CD4-positive, alpha-beta T cell treated with Interleukin-17A for 4 hours (primary cell): ENCODE measurements around the gene RNF141.

Experiments
- DNase-seq: peaks from one replicate; pipeline ENCODE4 v3.0.0-alpha.2; 2020; ENCODE audit warnings: mixed read lengths

The RNF141 gene

DNA sequence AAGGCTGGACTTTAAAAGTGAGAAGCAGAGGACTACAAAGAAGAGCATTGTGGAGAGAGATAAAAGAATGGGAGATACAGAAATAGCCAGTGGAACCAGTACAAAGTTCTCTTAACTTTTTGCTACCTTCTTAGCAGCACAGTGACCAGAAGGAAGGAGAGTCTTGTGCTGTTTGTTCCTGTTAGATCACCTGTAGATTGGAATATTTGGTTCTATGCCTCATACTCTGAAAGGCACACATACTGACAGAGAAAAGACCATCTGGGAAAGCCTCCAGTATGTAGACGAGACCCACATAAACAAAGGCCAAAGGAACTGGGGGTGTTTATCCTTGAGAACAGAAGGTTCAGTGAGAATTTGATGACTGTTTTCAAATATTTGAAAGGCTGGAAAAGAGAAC is 18.7 kb downstream of the RNF141 start:
- DNase-seq = no peak

DNA sequence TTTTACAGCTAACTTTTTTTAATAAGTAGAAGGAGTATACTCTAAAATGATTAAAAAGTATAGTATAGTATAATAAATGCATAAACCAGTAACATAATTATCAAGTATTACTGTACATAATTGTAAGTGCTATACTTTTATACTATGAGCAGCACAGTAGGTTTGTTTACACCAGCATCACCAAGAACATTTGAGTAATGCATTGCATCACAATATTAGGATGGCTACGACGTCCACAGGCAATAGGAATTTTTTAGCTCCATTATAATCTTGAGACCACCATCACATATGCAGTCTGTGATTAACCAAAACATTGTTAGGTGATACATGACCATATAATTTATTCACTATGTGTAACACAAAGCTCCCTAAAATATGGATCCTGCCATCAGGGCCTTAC is 20.4 kb downstream of the RNF141 start:
- DNase-seq = no peak

DNA sequence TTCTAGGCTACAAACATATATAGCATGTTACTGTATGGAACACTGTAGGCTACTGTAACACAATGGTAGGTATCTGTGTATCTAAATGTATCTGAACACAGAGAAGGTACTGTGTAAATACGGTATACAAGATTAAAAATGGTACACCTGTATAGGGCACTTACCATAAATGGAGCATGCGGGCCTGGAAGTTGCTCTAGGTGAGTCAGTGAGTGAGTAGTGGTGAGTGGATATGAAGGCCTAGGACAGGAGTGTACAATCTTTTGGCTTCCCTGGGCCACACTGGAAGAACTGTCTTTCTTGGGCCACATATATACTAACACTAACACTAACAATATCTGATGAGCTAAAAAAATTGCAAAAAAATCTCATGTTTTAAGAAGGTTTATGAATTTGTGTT is 21.4 kb downstream of the RNF141 start:
- DNase-seq = no peak

DNA sequence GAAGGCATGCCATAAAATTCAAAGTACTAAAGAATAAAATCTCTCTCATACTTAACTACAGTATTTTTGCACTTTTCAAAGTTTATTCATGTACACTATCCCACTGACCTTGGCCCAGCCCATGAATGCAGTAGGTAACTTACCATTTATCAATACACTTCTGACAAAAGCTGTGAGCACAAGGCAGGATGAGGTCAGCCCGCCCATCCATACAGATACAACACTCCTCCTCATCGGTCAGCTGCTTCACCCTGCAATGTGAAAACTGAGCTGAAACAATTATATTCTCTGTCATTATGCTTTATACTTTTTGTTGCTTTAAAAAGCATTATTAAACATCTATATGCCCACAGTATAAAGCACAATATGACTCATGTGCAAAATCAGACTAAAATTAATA is 22.1 kb downstream of the RNF141 start:
- DNase-seq = no peak

DNA sequence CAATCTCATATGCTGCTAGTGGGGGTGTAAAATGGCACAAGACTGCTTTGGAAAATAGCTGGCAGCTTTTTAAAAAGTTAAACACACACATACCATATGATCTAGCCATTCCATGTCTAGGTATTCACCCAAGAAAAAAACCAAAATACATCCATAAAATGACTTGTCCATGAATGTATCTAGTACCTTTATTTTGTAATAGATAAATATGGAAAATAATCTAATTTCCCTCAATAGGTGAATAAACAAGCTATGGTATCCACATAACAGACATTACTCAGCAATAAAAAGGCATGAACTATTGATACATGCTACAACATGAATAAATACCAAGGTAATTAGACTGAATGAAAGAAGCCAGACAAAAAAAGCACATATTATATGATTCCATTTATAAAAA is 22.9 kb downstream of the RNF141 start:
- no peak for DNase-seq

DNA sequence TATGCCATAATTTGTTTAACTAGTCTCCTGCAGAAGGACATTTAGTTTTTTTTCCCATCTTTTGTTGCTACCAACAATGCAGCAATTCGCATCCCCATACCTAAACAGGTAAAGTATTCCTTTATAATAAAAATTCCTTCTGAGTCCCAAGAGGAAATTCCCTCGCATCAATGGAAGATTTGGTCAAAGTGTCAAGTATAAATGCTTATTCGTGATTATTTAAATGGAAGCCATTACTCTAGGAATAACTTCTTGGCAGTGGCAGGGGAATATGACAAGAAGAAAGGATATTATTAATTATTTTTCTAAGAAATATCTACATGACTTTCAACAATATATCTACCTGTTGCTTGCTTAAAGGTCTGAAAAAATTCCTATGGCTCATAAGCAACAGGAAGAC is 25.6 kb downstream of the RNF141 start:
- DNase-seq = no peak

DNA sequence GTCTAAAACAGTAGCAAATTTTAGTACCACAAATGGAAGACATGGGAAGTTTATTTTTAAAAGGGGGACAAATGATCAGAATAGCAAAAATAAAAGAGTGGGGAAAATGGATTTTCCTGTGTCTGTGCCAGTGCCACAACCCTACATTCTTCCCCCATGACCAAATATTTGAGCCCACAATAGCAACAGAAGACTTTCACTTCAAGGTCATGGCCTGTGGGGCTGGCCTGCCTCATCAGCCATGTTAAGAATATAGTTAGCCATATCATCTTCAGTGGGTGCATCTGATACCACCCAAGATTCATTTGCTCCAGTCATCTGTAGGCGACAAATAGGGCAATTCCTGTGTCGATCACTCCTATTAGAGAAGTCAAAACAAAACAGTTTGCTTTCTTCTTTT is 26.3 kb downstream of the RNF141 start:
- DNase-seq = no peak

DNA sequence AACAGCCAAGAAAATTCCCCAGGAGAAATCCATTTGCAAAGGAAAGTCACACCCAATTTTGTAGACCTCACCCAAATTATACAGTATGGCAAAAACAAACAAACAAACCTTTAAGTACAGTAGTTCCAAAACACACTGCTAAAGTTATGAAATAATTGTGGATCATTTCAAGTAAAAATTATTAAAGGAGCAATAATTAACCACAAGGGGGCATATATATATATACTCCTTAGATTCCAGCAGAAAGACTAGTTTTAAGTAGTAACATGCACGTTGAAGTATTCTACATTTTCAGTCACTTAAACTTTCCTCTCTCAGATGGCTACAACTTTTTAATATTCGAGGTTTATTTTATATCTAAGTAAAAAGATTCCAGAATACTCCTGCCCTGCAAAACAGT is 26.8 kb downstream of the RNF141 start:
- no peak for DNase-seq

DNA sequence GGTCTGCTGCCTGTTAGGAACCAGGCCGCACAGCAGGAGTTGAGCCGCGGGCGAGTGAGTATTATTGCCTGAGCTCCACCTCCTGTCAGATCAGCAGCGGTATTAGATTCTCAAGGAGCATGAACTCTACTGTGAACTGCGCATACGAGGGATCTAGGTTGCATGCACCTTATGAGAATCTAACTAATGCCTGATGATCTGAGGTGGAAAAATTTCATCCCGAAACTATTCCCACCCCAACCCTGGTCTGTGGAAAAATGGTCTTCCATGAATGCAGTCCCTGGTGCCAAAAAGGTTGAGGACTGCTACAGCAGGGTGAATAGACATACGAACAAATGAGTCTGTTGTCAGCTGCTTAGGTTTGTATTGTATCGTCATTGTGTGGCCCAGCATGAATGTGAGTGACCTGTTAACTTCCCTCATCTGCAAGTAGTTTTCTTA is 29.8 kb downstream of the RNF141 start:
- no peak for DNase-seq

DNA sequence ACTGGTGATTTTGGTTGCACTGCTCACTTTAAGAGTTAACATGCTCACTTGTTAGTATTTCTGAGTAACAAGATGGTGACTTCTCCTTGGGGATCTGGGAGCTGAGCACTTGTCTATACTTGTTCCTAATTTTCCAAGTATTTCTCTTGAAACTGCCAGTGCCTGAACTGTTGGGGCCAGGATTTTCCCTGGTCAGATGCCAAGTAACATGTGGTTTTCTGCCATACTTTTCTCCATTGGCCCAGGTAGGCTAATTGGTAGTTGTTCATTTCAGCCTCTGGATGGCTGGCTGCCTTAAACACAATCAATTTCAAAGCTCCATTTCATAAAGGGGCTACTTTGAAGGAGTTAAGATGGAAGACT is 35.0 kb downstream of the RNF141 start:
- no peak for DNase-seq

DNA sequence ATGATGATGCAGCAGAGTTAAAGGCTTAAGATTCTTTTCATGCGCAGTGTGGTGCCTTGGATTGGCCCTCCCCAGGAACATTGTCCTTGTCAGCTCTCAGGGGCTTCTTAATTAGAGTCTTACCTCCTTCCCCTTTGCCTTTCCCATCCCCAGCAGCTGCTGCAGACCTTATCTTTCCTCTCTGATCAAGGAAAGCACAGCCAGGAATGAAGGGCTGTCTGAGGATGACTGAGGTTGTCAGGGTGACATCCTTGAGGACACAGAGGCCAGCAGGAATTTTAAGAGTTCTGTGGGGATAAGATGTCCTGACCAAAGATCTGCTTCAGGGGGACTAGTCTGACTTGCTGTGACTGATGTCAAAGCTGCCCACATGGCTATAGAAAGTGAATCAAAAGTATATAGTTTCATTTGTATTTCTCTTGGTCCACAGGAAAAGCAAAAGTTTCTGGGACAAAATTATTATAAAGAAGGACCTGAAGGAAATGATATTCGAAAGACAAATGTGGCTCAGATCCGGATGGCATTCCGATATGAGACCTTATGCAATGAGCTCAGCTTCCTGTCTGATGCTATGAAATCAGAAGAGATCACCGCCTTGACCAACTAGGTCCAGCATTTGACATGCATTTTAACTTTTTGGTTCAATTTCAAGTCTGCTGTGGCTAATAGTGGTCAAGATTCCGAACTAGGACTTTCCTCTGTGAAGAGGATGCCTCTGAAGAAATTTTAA is 35.5 kb downstream of the RNF141 start:
- DNase-seq = no peak

DNA sequence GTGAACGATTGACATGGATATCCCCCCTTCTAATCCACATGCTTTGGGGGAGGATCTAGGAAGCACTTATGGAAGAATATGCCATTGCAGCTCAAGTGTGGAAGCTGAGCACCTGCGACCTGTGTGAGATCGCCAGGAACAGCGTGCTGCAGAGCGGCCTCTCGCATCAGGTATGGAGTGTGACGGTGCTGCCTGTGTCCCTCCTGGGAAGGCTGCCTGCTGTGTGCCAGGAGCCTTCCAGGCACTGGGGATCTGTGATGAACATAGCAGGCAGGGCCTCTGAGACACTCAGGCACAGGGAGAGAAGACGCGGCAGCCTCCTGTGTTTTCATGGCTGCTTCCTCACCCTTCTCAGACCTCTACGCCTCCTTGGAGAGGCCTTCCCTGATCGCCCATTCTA is 36.5 kb downstream of the RNF141 start:
- no peak for DNase-seq

DNA sequence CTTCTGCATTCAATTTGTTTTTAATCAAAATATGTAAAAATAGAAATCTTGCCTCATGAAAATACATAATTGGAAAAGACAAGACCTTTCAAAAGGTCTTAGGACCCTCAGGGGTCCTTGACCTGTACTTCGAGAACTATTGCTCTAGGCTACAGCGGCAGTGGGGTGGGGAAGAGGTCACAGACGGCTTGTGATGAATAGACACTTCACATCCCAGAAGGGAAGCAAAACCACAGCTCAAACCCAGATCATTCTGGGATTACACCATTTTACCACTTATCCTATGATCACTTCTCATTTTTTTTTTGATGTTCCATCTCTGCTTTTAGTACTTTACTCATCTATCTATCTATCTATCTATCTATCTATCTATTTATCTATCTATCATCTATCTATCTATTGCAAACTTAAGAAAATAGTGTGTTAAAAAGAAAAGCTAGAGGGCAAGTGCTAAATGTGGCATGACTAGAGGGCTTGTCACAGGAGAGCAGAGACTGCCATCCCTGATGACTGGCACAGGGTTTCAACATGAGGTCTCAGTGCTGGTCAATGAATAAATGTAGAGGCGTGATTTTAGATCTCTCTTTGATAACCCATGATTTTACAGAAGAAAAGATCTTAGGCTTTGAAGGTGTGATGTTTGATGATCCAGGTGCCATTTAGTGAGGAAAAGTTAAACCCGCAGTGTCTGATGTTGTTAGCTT is 37.1 kb downstream of the RNF141 start:
- no peak for DNase-seq

DNA sequence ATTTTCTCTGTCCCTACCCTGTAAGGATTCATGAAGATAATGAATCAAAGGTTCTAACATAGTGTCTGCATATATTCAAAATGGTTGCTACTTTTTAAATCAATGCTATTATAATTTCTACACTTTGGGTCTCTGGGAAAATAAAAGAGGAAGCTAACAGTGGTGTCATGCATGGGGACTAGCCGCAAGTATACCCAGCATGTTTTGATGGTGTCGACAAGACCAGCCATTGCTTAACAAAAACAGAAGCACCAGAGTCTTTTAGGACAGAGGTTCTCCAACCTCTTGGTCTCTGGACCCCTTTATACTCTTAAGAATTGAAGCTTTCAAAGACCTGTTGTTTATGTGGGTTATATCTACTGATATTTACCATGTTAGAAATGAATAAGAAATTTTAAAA is 37.8 kb downstream of the RNF141 start:
- no peak for DNase-seq

DNA sequence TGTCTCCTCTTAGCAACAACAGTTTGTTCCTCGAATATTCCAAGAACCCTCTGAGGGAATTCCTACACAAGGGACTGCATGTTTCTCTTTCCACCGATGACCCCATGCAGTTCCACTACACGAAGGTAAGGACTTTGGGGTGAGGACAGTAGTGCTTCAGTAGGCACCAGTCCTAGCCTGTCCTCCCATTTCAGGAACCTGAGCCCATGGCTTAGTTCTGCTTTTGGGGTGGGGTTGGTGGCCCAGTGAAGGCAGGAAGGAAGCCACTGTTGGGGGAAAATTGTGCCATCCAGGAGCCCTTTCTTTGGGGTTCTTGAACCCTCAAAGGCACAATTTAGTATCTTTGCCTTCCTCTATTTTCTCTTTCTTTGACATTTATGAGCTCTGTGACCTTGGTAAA is 38.2 kb downstream of the RNF141 start:
- DNase-seq = no peak

DNA sequence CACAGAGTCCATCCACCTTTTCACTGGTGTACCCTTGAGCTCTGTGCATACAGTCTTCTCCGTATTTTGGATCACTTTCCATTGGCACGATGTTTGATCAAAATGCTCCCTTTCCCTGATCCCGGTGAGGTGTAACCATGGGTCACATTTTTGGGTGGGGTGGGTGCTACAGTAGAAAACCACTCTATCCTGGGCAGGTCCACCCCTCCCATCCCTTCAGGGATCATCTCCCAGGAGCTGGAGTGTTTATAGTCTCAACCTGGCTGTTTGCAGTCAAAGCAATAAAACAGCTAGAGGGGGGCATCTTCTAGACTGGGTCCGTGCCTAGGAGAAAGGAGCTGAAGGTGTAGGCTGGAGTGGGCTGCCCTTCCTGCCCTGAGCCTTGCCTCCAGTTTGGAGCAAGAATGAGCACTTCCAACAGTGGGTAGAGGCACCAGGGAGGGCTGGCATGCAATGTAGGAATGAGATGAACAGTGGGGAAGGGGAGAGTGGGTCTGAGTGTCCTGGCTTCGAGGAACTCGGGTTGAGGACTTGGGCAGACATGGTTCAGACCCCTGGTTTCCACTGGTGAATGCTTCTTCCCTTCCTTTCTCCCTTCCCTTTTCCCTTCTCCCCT is 38.8 kb downstream of the RNF141 start:
- DNase-seq = no peak

DNA sequence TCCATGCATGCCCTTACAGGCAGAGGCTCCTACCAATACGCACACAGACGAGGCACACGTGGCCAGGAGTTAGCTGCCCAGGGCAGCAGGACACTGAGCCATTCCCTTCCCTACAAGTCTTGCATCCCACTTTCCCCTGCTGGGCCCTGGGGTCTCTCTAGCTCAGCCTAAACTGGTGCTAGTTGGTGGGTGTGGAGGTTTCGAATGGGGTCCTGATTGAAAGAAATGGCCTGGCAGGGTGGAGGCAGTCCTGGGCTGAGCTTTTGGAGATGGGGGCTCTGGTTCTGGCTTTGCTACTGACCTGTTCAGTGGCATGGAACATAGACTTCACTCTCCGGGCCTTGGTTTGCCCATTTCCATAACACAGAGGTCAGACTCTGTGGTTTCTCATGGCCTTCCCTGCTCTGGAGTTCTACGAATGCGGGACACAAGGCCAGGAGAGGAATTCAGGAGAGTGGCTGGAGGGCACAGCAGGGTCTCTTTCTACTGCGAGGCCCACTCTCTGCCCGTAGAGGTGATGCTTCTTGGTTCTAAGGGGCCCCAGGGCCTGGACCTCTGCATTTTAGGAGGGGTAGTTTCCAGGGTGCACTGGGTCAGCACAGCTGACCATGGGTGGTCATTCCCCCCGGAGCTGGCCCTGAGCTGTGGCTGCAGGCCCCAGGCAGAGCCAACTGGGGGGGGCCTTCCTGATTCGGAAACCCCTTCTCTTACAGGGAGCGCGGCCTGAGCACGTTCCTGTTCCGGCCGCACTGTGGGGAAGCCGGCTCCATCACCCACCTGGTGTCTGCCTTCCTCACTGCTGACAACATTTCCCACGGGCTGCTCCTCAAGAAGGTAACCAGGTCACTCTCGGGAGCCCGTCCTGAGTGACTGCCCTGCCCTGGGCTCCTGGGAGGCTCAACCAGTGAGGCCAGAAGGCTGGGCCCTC is 40.0 kb downstream of the RNF141 start:
- no peak for DNase-seq

DNA sequence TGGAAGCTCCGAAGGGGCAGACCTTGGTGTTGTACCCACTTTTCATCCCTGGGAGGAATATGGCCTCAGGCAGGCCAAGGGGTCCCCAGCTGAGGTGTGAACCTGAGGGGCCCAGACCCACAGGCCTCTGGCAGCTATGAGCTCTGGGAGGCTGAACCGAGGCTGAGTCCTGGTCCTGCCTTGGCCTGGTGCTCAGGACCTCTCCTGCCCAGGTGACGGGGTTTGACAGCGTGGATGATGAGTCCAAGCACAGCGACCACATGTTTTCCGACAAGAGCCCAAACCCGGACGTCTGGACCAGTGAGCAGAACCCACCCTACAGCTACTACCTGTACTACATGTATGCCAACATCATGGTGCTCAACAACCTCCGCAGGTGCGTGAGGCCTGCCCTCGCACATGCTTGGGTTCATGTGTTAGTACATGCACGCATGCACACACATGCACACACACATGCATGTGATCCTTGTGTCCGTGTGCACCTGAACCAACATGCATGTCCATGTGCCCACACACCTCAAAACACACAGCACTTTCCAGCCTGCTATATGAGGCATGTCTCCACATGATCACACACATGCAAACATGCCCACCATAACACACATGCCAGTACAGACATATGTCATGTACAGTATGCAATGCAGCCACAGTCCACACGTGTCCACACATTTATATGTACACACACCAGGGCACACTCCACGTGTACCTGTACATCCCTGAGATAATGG is 40.9 kb downstream of the RNF141 start:
- DNase-seq = no peak

DNA sequence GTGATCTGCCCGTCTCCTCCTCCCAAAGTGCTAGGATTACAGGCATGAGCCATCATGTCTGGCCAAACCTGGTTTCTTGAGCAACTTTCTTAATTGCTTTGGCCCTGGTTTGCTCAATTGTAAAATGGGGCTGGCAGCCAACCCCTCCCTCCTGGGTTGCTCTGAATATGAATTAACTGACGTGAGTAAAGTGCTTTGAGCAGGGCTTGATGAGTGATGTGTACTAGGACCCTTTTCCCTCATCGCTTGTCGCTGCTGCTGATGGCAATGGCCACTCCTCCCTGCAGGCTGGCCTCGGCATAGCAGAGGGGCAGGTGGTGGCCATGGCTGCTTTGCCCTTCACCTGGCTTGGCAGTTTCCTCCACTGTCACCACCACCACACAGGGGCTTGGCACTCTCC is 41.5 kb downstream of the RNF141 start:
- no peak for DNase-seq

DNA sequence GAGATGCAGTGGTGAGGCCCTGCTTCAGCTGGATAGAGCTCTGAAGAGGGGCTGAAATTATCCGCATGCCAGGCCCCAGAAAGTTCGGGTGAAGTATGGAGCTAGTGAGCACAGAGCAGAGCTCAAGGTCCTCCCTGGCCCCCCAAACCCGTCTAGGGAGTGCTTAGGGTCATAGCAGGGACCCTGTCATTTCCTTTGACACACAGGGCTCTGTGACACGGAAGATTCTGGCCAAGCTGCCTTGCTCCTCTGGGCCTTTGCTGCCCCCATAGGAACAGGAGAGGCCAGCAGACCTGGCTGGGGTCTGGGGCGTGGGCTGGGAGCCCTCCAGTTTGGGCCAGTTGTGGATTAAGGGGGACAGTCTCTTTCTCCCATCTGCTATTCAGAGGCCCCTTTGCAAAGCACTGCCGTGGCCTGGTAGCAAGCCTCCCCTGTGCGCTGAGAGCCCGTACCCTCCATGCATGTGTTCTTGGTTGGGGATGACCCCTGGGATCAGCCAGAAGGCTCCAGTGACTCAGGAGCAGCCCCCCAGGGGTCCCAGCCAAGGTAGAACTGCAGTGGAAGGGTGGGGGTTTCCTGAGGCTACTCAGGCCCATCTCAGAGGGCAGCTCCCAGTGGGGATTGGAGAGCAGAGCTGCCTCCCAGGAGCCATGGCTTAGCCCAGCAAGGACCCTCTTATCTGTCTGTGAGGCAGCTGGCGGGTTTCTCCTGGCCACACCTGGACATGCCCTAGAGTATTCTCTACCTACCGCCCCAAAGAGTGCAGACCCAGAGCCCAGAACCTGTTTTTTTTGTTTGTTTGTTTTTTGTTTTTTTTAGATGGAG is 42.3 kb downstream of the RNF141 start:
- DNase-seq = no peak

DNA sequence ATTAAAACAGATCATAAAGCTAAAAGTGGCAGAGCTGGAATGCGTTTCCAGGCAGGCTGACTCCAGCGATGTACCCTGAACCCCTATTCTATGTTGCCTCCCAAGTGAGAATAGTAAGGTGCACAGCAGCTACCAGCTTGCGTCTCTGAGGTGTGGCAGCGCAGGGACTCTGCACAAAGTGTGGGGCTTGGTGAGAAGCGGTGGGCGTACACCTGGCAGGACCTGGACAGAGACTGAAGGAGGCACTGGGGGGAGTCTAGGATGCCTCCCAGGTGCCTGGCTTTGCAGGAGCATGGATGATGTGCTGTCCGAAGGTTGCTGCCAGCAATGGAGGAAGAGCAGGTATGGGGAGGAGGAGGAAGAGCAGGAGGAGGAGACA is 43.0 kb downstream of the RNF141 start:
- DNase-seq = no peak
